ENCODE results near the gene DLG2. TPM values are rescaled to one million over a fixed set of nuclear protein-coding genes. Genes with fewer than 3 reads are reported as not detected.
"Not testable (repeated sequence)": the region's sequence is repeated elsewhere in the genome, so short reads cannot be mapped to it uniquely, and the experiment has no call there.

The DLG2 gene
- polyA plus RNA-seq, 4 donors, result 10.8 to 15.6 (median 12.2) TPM

GRCh38 chr11:83813296-83813695 lies 1813.8 kb downstream of the DLG2 start:
- no peak for DNase-seq (ENCODE audit: low read depth in 4 of 4, low spot score in 2 of 4)

GRCh38 chr11:83809274-83809673 lies 1817.9 kb downstream of the DLG2 start:
- no peak for DNase-seq (ENCODE audit: low read depth in 4 of 4, low spot score in 2 of 4)

- no peak for DNase-seq (ENCODE audit: low read depth in 4 of 4, low spot score in 2 of 4)
Measured at GRCh38 chr11:83801799-83802198, 1825.3 kb downstream of the DLG2 start.

- no peak for DNase-seq (ENCODE audit: low read depth in 4 of 4, low spot score in 2 of 4)
Measured at GRCh38 chr11:83793310-83793709, 1833.8 kb downstream of the DLG2 start.

GRCh38 chr11:83791557-83791956 lies 1835.6 kb downstream of the DLG2 start:
- no peak for DNase-seq (ENCODE audit: low read depth in 4 of 4, low spot score in 2 of 4)

- DNase-seq (ENCODE audit: low read depth in 4 of 4, low spot score in 2 of 4), result no peak
Measured at GRCh38 chr11:83785942-83786341, 1841.2 kb downstream of the DLG2 start.

- DNase-seq (ENCODE audit: low read depth in 4 of 4, low spot score in 2 of 4), result no peak
Measured at GRCh38 chr11:83784419-83784818, 1842.7 kb downstream of the DLG2 start.

- DNase-seq (ENCODE audit: low read depth in 4 of 4, low spot score in 2 of 4), result no peak
Measured at GRCh38 chr11:83782329-83782728, 1844.8 kb downstream of the DLG2 start.

- no peak for DNase-seq (ENCODE audit: low read depth in 4 of 4, low spot score in 2 of 4)
Measured at GRCh38 chr11:83779876-83780275, 1847.3 kb downstream of the DLG2 start.

- DNase-seq (ENCODE audit: low read depth in 4 of 4, low spot score in 2 of 4), result no peak
Measured at GRCh38 chr11:83778596-83778995, 1848.5 kb downstream of the DLG2 start.

- no peak for DNase-seq (ENCODE audit: low read depth in 4 of 4, low spot score in 2 of 4)
Measured at GRCh38 chr11:83773950-83774880, 1852.9 kb downstream of the DLG2 start.

- no peak for DNase-seq (ENCODE audit: low read depth in 4 of 4, low spot score in 2 of 4)
Measured at GRCh38 chr11:83768489-83768888, 1858.7 kb downstream of the DLG2 start.

GRCh38 chr11:83766932-83767331 lies 1860.2 kb downstream of the DLG2 start:
- DNase-seq (ENCODE audit: low read depth in 4 of 4, low spot score in 2 of 4), result no peak

GRCh38 chr11:83764643-83765042 lies 1862.5 kb downstream of the DLG2 start:
- no peak for DNase-seq (ENCODE audit: low read depth in 4 of 4, low spot score in 2 of 4)

GRCh38 chr11:83760932-83761331 lies 1866.2 kb downstream of the DLG2 start:
- no peak for DNase-seq (ENCODE audit: low read depth in 4 of 4, low spot score in 2 of 4)

GRCh38 chr11:83759148-83759547 lies 1868.0 kb downstream of the DLG2 start:
- DNase-seq (ENCODE audit: low read depth in 4 of 4, low spot score in 2 of 4), result no peak

- DNase-seq (ENCODE audit: low read depth in 4 of 4, low spot score in 2 of 4), result no peak
Measured at GRCh38 chr11:83751041-83751440, 1876.1 kb downstream of the DLG2 start.

GRCh38 chr11:83746921-83747585 lies 1880.1 kb downstream of the DLG2 start:
- no peak for DNase-seq (ENCODE audit: low read depth in 4 of 4, low spot score in 2 of 4)

GRCh38 chr11:83744620-83745192 lies 1882.4 kb downstream of the DLG2 start:
- no peak for DNase-seq (ENCODE audit: low read depth in 4 of 4, low spot score in 2 of 4)

- no peak for DNase-seq (ENCODE audit: low read depth in 4 of 4, low spot score in 2 of 4)
Measured at GRCh38 chr11:83736684-83737083, 1890.5 kb downstream of the DLG2 start.

GRCh38 chr11:83734120-83734519 lies 1893.0 kb downstream of the DLG2 start:
- DNase-seq (ENCODE audit: low read depth in 4 of 4, low spot score in 2 of 4), result no peak

GRCh38 chr11:83731288-83731687 lies 1895.9 kb downstream of the DLG2 start:
- not testable (repeated sequence) for DNase-seq (ENCODE audit: low read depth in 4 of 4, low spot score in 2 of 4)
